Stimulated activated CD8-positive, alpha-beta memory T cell treated with anti-CD3 and anti-CD28 coated beads, Interleukin-2, amount 100 ng/mL, for 1 hour (primary cell): Measurements from ENCODE around the gene KPNB1.

Experiments
- DNase-seq, 2 donors: peaks; one replicate each; pipeline ENCODE4 v3.0.0-alpha.2; 2020; ENCODE audit warnings: low read depth in 2 of 2

KPNB1 gene

DNA sequence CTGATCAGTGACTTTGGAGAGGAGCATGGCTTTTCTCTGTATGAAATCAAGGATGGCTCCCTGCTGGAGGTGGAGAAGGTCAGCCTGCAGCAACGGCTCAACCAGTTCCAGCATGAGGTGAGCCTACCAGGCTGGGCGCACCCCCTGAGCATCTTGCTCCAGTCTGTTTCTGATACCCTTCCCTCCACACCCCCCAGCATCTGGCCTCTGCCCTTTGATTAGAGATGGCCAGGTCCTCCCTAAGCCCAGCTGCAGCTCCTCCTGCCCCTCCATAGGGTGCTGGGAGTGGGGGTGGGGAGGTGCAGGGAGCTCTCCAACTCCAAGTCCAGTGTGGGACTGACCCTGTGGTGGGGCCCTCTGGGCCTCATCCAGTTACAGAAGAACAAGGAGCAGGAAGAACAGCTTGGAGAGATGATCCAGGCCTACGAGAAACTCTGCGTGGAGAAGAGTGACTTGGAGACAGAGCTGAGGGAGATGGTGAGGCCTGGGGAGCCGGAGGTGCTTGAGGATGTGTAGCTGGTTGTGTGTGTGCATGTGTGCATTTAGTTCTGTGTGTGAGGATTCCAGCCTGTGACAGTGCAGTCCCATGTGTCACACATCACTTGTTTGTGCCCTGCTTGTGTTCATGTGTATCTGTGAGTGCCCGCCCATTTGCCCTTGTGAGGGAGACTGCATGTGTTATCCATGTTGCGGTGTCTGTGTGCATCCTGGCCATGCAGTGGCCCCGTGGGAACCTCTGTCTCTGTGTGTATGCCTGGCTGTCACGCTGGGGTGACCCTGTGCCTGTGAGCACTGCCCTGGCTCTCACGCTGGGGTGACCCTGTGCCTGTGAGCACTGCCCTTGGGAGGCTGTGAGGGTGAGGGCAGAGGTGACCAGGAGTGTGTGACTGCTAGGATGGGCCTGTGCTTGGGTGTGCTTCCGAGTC, 47.3 kb downstream of the KPNB1 start:
- DNase-seq = no peak

DNA sequence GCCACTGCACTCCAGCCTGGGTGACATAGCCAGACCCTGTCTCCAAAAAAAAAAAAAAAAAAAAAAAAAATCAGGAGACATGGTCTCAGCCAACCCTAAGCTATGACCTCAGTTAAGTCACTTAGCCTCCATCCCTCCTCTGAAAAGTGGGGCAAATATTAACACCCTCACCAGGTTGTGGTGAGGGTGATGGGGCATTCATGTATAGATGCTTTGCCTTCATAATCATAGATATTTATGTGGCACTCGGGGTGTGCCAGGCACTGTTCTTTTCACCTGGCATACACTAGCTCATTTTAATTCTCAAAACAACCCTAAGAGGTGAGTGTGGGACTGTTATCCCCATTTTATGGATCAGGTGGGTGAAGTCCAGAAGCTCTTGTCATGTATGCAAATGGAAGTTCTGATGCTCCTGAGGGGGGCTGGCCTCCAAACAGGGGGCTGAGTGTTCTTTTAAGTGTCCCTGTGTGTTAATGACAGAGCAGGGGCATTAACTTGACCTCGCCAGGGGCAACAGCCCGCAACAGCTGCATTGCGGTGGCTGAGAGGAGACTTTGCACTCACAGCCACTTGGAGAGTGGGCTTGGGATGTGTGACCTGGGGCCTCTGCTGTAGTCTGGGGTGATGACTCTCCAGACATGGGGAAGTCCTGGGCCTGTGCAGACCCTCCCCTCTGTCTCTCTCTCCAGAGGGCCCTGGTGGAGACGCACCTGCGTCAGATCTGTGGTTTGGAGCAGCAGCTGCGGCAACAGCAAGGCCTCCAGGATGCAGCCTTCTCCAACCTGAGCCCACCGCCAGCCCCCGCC, 48.4 kb downstream of the KPNB1 start:
- DNase-seq = no peak

DNA sequence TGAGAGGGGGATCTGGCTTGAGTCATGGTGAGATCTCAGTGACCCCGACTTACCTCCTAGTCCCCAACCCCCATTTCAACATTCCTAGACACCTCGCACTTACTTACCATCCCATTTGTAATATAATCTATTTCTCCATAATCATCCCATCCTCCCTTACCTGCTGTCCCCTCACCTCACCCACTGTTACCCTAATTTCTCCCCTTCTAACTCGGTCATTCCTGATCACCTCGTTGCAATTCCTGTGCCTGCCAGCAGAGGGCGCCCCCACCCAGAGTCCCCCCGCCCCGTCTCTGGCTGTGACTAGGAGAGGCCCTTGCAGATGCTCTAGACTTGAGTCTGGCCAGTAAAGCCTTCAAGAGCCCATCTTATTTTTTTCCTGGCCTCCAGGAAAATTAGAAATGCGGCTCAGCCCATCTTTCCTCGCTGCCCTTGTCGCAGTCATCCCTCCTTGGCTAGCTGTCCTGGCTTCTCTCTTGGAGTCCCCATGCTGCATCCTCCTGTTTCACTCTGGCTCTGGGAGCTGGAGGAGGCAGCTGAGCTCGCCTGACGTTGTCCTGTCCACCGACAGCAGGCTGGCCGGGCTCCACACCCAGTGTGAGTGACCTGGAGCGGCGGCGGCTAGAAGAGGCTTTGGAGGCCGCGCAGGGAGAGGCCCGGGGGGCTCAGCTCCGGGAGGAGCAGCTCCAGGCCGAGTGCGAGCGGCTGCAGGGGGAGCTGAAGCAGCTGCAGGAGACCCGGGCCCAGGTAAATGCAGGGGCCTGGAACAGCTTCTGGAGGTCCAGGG, 49.2 kb downstream of the KPNB1 start:
- DNase-seq = peak; percentile 68 to 70

DNA sequence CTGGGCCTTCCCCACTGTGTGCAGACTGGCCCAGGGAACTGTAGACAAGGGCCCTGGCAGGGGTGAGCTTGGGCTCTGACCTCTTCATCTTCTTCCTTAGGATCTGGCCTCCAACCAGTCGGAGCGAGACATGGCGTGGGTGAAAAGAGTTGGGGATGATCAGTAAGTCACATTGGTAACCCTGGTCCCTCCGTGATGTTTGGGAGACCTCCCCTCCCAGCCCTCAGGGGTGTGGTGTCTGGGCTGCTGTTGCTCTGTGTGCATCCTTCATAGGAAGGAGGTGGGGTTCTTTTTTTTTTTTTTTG, 49.8 kb downstream of the KPNB1 start:
- DNase-seq = no peak

DNA sequence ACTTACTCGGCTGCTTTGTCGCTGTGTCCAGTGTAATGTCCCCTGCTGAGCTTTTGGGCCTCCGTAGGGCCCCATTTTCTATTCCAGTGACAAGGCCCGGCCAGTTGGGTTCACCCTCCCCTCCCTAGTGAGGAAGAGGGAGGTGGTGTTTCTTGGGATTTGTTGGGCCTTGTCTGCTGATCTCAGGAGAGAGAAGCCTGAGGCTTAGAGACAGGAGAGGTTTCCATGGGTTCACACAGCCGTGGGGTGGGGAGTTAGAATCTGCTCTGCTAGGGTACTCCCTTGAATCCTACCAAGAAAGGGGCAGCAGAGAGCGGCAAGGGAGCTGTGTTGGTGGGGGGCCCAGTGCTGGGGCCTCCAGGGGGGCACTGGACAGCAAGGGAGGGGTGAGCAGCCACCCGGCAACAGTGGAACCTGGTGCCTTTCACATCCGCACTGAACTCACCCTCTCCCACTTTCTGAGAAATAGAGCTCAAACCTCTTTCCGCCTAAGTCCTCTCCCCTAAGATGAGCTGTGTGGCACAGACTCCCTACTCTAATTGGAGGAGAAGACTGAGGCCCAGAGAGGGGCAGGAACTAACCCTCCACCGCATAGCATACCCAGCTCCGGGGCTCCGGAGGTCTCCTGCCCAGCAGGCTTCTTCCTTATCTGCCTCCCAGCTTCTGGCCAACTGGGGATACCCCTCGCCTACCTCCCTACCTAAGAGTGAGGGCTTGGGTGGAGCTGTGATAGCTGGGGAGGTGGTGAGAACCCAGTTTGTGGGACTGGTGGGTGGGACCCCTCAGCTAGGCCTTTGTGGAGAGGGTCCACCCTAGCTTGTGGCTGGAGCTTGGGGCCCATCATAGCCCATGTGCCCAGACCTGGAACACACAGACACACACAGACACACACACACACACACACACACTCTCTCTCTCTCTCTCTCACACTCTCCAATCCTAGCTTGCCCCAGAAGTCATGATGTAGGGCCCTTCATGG, 51.0 kb downstream of the KPNB1 start:
- no peak for DNase-seq

DNA sequence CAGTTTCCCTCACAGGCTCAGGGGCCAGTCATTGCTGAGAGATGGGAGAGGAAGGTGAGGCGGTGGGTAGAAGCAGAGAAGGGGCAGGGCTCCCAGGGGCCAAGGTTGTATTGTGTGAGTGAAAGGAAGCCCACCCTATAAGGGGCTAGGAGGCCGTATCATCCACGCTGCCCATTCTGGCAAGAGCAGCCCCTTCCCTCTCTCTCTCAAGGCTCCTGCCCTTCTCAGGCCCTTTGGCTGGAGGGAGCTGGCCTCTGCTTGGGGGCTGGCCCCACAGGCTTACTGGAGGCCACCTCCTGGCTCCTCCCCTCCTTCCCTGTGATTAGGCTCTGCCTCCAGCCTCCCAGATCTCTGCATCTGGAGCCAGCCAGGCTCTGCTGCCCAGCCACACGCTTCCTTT, 51.9 kb downstream of the KPNB1 start:
- no peak for DNase-seq

DNA sequence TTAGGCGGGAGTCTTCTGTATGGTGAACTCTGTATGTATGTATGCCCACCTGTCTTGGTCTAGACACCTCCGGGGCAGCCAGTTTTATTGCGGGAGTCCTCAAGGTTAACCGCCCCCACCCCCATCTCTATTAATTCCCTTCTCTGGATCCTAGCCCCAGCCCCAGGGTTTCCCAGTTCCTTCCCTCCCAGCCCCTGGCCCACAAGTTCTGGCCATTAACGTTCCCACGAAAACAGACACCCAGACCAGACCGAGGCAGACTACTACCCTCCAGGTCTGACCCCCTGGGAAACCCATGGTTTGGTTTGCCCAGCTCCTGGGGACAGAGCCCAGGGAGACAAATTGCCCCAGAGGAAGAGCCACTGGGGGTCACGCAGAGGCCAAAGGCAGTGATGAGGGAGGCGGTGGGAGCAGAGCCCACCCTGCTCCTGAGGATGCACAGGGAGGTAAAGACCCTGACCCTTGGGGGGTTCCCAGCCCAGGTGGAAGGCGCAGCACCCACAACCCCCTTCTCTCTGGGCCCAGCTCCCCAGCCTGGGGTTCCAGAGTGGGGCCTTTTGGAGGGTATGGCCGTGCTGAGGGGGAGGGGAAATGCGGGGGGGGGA, 52.8 kb downstream of the KPNB1 start:
- DNase-seq = no peak

DNA sequence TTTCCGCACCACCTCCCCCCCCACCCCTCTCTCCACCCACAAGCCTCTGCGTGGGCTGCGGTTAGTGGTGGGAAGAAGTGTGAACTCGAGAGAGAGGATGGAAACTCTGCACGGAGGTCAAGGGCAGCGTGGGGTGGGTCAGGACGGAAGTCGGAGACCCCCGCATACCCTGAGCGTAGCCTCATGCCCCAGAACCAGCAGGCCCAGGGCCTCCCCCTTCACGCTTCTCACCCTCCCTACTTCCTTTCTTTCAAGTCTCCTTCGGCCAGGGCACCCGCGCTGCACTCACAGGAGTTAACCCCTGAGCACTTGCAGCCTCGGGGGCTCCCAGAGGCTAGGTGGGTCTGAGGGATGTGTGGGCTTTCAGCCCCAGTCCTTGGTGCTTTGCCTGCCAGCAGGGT, 53.5 kb downstream of the KPNB1 start:
- DNase-seq = no peak

DNA sequence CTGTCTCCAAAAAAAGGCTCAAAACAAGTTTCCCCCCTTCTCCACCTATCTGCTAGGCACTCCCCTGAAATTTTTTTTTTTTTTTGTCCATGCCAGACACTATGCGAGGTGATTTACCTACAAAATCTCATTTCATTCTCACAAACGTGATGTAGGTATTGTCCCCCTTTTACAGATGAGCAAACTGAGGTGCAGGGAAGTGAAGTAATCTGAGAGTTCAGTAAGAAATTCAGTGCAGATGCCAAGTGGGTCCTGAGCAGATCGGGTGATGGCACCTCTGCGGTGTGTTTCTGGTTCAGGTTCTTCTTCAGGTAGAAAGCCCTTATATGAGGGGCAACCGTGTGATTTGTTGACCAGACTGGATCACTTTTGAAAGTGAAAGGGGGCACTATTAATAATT, 54.0 kb downstream of the KPNB1 start:
- DNase-seq = no peak

DNA sequence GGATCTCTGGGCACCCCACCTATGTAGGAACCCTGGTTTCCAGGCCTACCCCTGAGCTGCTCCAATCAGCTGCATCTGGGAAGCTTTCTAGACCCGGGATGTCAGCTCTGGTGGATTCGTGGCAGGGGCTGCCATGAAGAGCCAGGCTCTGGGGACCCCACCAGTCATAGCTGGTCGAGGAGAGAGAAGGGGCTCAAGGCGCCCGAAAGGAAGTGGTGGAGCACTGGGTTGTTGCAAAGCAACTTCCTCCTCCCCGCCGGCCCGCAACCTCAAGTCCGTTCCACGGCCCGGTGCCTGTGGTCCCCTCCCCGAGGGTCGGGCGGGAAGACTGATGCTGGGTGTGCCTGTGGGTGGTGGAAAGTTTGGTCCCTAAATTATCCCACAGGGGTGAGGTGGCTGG, 54.4 kb downstream of the KPNB1 start:
- DNase-seq = no peak

DNA sequence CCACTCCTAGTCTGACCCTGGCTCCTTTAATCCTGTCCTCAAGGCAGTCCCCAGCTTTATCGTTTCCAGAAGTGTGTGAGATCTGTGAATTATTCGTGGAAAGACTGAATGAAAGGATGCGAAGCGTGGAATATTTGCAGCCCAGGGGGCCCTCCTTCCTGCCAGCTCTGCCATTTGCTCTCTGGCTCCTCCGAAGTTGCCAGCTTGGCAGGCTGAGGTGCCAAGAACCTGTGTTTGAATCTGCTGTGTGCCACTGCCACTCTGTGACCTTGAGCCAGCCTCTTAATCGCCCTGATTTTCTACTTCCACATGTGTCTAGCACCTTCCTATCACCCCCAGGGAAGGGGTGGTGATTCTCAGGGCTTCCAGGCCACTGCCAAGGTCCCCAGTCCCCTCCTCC, 55.0 kb downstream of the KPNB1 start:
- DNase-seq = no peak

DNA sequence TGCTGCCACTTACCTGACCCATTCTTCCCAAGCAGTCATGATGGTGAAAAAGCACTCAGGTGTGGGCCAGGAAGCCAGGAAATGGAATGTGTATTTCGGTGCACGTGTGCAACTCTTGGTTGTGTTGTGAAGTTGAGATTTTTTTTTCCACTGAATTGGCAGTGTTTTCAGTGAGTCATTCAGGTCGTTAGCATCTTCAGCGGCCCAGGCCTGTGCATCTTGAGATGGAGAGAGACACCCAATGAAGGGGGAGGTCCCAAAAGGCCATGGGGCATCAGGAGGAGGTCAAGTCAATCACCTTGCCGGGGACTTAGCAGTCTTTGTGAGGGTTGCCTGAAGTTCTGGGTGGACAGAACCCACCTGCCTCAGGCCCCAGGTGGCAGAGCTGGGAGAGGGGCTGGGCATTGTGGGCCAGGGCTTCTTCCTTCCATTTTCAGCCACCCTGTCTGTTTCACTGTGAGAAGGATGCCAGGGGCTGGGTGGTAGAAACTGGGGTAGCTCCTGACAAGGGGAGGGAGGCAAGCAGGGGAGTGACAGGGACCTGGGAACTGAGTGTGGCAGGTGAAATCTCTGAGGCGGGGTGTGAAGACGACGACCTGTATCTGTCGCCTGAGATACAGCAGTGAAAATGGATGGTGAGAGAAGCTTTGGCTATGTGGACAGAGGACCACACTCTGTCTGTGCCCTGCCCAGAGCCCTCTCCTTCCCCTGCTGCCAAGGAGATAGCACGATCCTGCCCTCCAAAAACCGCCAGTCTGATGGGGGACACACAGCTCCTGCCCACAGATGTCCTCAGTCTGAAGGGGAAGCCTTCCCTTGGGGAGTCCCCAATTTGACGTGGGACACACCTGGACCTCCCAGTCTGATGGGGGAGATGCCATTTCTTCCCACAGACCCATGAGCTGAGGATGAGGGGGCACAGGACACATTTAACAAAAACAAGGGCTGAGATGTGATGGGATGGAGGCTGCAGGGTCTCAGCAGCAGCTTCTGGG, 56.1 kb downstream of the KPNB1 start:
- DNase-seq = no peak

DNA sequence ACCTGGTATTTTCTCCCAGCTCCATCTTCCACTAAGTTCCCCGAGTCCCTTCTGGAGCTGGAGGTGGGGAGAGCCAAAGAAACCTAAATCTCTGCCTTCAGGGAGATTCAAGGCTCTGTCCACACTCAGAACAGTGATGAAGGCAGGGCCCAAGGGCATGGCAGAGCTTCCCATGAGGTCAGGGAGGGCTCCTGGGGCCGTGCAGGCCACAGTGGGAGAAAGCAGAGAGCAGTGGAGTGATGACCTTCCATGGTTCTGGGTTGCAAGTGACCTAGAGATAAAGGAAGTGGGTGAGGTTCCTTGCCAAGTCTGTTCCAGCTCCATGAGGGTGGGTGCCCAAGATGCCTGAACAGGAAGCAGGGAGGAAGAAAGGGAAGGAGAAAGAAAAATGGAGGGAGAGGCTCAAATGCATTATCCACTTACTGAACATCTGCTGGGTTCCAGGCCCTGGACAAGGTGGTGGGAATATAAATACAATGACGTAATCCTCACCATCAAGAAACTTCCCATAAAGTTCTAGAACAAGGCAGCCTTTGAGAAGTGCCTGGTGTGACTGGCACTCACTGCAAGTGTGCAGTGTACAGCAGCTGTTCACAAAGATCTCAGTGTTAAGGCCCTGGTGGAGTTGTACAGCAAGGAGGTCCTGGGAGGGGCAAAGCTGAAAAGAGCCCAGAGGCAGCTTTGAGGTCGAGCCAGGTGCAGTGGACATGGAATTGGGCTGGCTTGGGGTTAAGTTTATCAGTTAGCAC, 57.5 kb downstream of the KPNB1 start:
- no peak for DNase-seq

DNA sequence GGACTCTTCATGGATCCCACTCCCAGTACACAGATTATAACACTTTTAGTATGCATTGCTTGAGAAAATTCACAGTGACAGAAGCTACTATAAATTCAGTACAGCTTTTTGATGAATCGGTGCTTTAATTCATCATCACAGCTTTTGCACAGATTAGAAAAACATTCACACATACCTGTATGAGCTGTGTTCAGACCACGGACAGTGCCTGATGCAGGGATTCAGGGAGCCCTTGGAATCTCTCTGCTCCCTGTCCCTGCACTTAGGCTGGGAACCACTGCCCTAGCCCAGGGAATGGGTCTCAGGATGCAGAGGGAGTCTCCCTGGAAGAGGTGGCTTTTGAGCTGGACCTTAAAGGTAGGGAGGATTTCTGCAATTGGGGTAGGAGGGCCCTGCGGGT, 58.2 kb downstream of the KPNB1 start:
- no peak for DNase-seq

DNA sequence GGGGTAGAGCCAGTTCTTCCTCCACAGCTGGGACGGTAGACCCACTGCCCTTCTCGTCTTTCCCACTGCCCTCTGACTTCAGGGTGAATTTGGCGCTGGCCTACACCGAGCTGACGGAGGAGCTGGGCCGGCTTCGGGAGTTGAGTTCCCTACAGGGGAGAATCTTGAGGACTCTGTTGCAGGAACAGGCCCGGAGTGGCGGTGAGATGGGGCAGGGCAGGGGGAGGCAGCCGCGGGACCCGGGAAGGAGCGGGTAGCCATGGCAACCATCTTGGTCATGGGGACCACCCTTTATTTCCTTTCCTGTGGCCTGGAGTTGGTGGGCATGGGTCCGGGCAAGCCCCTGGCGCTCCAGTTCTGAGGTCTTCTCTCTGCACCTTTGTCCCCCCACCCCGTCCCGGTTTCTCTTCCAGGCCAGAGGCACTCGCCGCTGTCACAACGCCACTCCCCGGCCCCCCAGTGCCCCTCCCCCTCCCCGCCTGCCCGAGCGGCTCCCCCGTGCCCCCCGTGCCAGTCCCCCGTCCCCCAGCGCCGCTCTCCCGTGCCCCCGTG, 58.7 kb downstream of the KPNB1 start:
- DNase-seq = no peak

DNA sequence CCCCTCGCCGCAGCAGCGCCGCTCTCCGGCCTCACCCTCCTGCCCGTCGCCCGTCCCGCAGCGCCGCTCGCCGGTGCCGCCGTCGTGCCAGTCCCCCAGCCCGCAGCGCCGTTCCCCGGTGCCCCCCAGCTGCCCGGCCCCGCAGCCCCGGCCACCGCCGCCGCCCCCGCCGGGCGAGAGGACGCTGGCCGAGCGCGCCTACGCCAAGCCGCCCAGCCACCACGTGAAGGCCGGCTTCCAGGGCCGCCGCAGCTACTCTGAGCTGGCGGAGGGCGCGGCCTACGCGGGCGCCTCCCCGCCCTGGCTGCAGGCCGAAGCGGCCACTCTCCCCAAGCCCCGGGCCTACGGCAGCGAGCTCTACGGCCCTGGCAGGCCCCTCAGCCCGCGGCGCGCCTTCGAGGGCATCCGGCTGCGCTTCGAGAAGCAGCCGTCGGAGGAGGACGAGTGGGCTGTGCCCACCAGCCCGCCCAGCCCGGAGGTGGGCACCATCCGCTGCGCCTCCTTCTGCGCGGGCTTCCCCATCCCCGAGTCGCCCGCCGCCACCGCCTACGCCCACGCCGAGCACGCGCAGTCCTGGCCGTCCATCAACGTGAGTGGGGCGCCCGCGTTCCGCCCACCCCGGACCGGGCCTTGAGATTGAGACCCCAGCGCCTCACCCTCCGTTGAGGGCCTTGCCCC, 59.3 kb downstream of the KPNB1 start:
- no peak for DNase-seq

DNA sequence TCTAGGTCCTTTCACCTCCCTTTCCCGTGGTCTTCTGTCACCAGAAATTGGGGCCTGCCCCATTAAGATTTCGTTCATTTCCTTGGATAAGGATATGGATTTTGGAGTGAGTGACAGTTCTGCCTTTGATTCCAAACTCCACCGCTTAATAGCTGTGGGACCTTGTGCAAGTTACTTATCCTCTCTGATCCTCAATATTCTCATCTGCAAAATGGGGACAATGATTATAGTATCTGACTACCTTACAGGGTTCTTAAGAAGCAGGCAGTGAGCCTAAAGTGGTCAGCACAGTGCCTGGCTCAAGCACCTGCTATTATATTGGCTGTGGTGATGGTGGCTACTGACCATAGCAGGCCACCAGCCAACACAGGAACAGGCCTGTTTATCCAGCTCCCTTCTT, 59.9 kb downstream of the KPNB1 start:
- no peak for DNase-seq
